Esophagus mucosa (tissue), 1 donor: ENCODE data around the gene PCSK5. TPM values are rescaled to one million over a fixed set of nuclear protein-coding genes. Genes with fewer than 3 reads are reported as not detected.

Experiments used
- ATAC-seq: fragments of 200-7000 bp; cut with Tn5 transposase; one replicate; pipeline ENCODE4 v1.9.1; 2020
- total RNA-seq: library from RNA; stranded (reverse); gene quantifications from one replicate; pipeline ENCODE4 v1.2.4, GENCODE V29; 2023
- donor health status: DM: yes; HTN: yes; CAD: no.

PCSK5 gene
- total RNA-seq, 1 donor from 2014 or later, result 13.6 TPM

GRCh38 chr9:75891277-75891741, 836 bp downstream of the PCSK5 start:
- ATAC-seq, result peak; percentile 39

- no peak for ATAC-seq
Observed at GRCh38 chr9:75891771-75892215, 1.3 kb downstream of the PCSK5 start.

GRCh38 chr9:75892216-75892911, 1.9 kb downstream of the PCSK5 start:
- ATAC-seq, result peak; percentile 53

- peak; percentile 14 for ATAC-seq
Observed at GRCh38 chr9:75893106-75893505, 2.6 kb downstream of the PCSK5 start.

- no peak for ATAC-seq
Observed at GRCh38 chr9:75894566-75894965, 4.1 kb downstream of the PCSK5 start.

- no peak for ATAC-seq
Observed at GRCh38 chr9:75895112-75895511, 4.6 kb downstream of the PCSK5 start.

- no peak for ATAC-seq
Observed at GRCh38 chr9:75896193-75896592, 5.7 kb downstream of the PCSK5 start.

- ATAC-seq, result peak; percentile 40
Observed at GRCh38 chr9:75900893-75901524, 10.5 kb downstream of the PCSK5 start.

GRCh38 chr9:75903785-75904360, 13.4 kb downstream of the PCSK5 start:
- peak; percentile 89 for ATAC-seq

GRCh38 chr9:75904364-75904763, 13.9 kb downstream of the PCSK5 start:
- ATAC-seq, result peak; percentile 40

GRCh38 chr9:75906531-75906930, 16.1 kb downstream of the PCSK5 start:
- peak; percentile 84 for ATAC-seq

- no peak for ATAC-seq
Observed at GRCh38 chr9:75907329-75907728, 16.9 kb downstream of the PCSK5 start.

- no peak for ATAC-seq
Observed at GRCh38 chr9:75907923-75908322, 17.4 kb downstream of the PCSK5 start.

GRCh38 chr9:75909776-75910175, 19.3 kb downstream of the PCSK5 start:
- no peak for ATAC-seq

- no peak for ATAC-seq
Observed at GRCh38 chr9:75910731-75911130, 20.3 kb downstream of the PCSK5 start.

- ATAC-seq, result peak; percentile 72
Observed at GRCh38 chr9:75911390-75911789, 20.9 kb downstream of the PCSK5 start.

- no peak for ATAC-seq
Observed at GRCh38 chr9:75912951-75913350, 22.5 kb downstream of the PCSK5 start.

- no peak for ATAC-seq
Observed at GRCh38 chr9:75914002-75914401, 23.5 kb downstream of the PCSK5 start.

GRCh38 chr9:75914883-75915452, 24.5 kb downstream of the PCSK5 start:
- ATAC-seq, result no peak

- ATAC-seq, result peak; percentile 98
Observed at GRCh38 chr9:75918154-75918553, 27.7 kb downstream of the PCSK5 start.

GRCh38 chr9:75918909-75919308, 28.4 kb downstream of the PCSK5 start:
- ATAC-seq, result no peak

GRCh38 chr9:75921391-75922127, 31.1 kb downstream of the PCSK5 start:
- ATAC-seq, result no peak

- ATAC-seq, result no peak
Observed at GRCh38 chr9:75926385-75926784, 35.9 kb downstream of the PCSK5 start.
